Skeletal muscle cell (primary cell): ENCODE data around the gene FNDC11.

Experiments
- DNase-seq: peaks from one replicate; pipeline ENCODE4 v3.0.0-alpha.2; 2010; ENCODE audit warnings: low read depth
- H3K4me3 ChIP-seq: 2 replicates; pipeline ENCODE4 v1.5.1; 2011; ENCODE audit warnings: low read depth, mild to moderate bottlenecking, control low read depth, low read length, moderate library complexity

FNDC11 gene

GRCh38 chr20:63574156-63574828 lies 20.3 kb downstream of the FNDC11 start, which contains the start of gene HELZ2:
HELZ2 (minus strand) TSS chr20:63574239; CDS start chr20:63572385, 1,854 bp downstream.
- DNase-seq, result no peak
- peak within 1 kb of the TSS; percentile 75 for H3K4me3 ChIP-seq

- DNase-seq, result no peak
- H3K4me3 ChIP-seq, result no peak overlapping the region
Observed at GRCh38 chr20:63574829-63575743, 21.1 kb downstream of the FNDC11 start.

DNA sequence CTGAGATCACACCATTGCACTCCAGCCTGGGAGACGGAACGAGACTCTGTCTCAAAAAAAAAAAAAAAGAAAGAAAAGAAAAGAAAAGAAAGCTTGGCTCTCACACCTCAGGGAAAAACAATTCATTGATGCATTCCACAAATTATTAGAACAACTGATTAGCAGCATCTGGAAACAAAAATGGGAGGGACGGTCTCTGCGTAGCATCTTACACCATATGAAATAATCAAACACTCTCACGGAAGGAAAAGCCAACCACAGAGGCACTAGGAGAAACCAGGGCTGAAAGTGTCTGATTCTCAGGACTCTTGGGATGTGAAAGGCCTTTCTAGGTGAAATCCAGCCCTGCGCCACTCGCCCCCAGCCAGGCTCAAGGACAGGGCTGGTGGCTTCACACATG lies 22.4 kb downstream of the FNDC11 start:
- no peak for DNase-seq
- H3K4me3 ChIP-seq, result no peak overlapping the region

DNA sequence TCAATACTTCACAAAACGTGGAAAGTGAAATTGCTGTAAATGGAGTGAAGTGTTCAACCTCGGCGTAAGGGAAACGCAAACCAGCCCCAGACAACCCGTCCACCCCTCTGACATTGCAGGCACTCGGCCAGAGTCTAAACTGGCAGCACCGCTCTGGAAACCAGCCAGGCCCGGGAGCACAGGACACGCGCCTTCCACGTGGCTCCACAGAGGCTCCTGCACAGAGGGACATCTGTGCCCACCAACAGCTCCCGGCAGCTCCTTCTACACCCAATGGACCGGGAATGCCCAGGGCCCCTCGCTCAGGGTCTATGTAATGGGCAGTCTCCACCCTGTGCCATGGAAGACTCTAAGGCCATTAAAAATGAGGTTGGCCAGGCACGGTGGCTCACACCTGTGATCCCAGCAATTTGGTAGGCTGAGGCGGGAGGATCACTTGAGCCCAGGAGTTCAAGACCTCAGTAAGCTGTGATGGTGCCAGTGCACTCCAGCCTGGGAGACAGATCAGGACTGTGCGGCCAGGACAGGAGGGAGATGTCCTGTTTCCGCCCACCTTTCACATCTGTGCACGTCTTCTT lies 23.4 kb downstream of the FNDC11 start:
- no peak for DNase-seq
- no peak overlapping the region for H3K4me3 ChIP-seq

DNA sequence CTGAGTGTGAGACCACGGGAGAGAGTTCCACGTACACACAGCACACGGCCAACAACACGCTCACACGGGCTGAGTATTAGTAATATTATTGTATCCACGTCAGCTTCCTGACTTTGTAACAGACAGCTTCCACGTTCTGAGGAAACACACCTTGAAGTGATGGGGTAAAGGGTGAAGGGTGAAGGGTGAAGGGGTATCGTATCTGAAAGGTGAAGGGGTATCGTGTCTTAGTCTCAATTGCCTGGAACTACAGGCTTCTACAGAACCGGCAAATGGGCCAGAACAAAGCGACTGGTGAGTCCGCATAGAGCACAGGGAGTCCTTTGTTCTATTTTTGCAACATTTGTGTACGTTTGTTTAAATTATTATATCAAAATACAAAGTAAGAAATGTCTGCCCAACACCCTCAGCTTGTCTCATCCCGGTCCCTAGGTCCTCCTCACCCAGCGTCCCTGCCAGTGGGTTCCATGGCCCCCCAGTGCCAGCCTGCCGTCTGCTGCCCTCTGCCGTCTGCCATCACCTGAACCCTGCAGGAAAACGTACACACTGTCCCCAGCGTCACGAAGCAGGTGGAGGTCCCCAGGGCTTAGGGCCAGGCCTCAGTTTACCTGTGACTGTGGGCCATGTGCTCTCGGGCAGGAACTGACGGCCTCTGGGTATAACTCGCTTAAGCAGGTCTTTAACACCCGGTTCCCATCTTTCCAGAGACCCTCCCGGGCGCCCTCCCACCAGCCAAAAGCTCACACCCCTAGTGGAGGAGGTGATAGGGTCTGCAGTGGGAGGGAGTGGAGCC lies 24.5 kb downstream of the FNDC11 start:
- no peak for DNase-seq
- H3K4me3 ChIP-seq, result no peak overlapping the region

- no peak for DNase-seq
- no peak overlapping the region for H3K4me3 ChIP-seq
Observed at GRCh38 chr20:63579017-63579694, 25.2 kb downstream of the FNDC11 start.

DNA sequence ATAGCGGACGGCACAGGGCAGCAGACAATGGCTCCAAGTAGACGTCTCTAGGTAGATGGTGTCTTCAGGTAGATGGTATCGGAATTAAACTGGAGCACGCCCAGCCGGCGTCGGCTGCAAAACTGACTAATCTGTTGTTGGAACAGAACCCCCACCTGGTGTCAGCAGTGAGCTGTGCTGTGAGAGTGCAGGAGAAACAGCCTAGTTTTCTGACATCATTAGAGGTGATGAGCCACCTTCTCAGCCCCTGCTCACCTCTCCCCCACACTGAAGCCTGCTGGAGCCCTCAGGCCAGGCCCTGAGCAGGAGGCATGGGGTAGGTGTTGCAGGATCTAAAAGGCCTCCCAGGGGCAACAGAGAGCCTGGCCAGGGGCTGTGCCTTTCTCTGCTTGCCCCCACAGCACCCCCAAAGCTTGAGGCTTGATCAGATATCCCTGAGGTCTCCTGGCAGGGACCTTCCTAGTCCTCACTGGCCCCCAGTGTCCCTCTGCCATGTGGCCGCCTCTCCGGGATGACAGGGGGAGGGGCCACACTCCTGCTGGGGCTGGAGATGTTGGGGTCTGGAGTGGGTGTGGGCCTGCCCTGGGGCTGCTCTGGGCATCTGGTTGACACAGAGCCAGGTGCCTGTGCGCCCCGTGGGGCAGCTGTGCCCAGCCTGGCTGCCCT lies 27.0 kb downstream of the FNDC11 start:
- no peak for DNase-seq
- no peak overlapping the region for H3K4me3 ChIP-seq

- no peak for DNase-seq
- H3K4me3 ChIP-seq, result no peak overlapping the region
Observed at GRCh38 chr20:63582382-63583063, 28.6 kb downstream of the FNDC11 start.

DNA sequence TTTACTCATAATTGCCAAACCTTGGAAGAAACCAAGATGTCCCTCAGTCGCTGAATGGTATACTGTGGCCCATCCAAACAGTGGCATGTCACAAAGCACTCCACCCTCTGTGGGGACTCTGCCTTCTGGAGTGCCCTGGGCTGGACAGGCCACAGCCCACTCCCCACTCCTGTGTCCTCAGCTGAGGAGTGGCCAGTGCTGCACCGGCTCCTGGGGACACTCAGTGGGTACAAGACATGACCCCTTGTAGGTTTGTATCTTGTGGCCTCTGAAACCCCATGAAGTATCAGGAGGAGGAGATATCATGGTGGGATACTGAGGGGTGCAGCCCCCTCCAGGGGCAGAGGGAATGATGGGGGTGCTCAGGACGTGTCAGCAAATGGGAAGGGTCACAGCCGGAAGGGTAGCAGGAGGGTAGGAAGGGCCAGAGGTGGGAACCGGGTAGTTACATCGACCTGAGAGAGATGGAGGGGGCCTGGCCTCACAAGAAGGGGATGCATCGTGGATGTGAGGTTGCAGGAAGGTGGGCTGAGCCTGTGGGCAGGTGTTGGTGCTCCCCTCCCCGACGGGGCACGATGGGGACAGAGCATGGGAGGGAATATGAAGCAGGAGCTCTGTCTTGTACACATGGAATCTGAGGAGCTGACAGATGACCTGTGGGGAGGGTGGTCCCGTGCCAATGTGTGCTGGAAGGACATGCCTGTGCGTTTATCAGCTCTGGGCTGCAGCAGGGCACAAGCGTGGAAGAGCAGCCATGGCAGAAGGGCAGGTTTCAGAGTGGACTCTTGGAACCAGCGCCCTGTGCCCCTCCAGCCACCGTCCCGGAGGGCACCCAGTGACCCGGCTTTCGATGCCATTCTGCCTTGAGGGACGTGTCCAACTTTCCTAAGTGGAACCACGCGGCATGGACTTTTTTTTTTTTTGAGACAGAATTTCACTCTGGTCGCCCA lies 31.9 kb downstream of the FNDC11 start:
- DNase-seq, result no peak
- H3K4me3 ChIP-seq, result no peak overlapping the region

GRCh38 chr20:63586797-63587196 lies 32.8 kb downstream of the FNDC11 start:
- H3K4me3 ChIP-seq, result no peak overlapping the region
- no peak for DNase-seq

DNA sequence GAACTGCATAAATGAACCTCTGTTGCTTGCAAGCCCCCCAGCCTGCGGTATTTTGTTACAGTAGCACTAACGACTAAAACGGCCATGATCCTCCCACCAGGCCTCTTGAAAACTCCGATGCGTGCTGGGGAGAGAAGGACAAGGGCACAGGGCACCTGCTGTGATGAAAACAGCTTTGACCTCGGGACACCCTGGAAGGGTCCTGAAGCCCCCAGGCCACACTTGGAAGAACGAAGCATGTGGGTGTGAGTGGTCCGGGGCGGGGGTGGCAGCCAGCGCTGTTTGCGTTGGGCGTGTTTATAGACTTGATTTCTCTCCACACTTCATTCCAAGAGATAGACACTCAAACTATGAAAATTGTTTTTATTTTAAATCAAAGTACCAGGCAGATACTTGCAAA lies 33.3 kb downstream of the FNDC11 start:
- no peak overlapping the region for H3K4me3 ChIP-seq
- no peak for DNase-seq

DNA sequence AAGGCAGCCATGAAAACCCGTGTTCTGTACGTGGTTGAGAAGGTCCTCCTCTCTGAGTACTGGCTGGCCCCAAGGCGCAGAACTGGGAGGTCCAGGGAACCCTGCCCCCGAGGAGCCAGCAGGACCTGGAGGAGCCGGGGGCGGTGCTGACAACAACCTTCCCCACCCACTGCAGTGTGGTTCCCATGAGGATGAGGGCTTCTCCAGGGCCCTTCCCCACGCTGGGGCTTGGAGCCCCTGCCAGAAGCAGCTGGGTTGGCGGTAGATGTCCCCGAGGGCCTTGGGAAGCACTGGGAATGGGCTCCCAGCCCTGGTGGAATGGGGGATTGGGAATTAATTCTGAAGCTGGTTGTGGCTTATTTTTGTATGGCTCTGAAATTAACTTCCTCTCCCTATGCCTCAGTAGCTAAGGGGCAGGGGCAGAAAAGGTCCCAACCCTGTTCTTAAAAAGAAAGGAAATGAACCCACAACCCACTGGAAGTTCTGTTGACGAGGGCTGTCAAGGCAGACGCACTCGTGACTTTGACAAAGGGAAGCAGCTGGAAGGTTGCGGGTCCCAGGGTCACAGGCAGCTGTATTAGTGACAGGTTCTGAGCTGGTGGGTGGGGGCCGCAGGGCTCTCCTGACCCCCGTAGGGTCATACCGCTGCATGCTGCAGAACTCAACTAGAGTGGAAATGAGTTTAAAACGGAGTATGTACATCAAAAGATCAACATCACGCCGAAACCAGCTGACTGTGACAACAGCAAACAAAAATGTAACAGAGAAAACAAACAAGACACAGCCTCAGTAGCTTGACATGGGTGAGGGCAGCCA lies 34.0 kb downstream of the FNDC11 start:
- DNase-seq, result no peak
- H3K4me3 ChIP-seq, result no peak overlapping the region

DNA sequence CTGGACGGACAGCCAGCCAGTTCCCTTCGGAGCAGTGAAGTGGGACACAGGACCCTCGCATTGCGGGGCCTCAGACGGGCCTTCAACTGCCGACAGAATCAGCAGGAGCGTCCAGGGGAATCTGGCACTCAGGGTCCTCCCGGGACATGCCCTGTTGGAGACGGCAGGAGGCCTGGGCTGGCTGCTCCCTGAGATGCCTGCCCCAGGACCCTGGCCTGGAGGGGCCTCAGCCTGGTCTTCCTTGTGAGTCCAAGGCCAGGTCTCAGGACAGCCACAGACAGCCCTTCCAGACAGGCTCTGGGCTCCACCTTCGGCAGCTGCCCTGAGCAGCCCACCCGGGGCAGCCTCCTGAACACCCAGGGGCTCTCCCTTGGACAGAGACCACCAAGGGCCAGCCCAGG lies 34.7 kb downstream of the FNDC11 start:
- DNase-seq, result no peak
- H3K4me3 ChIP-seq, result no peak overlapping the region

DNA sequence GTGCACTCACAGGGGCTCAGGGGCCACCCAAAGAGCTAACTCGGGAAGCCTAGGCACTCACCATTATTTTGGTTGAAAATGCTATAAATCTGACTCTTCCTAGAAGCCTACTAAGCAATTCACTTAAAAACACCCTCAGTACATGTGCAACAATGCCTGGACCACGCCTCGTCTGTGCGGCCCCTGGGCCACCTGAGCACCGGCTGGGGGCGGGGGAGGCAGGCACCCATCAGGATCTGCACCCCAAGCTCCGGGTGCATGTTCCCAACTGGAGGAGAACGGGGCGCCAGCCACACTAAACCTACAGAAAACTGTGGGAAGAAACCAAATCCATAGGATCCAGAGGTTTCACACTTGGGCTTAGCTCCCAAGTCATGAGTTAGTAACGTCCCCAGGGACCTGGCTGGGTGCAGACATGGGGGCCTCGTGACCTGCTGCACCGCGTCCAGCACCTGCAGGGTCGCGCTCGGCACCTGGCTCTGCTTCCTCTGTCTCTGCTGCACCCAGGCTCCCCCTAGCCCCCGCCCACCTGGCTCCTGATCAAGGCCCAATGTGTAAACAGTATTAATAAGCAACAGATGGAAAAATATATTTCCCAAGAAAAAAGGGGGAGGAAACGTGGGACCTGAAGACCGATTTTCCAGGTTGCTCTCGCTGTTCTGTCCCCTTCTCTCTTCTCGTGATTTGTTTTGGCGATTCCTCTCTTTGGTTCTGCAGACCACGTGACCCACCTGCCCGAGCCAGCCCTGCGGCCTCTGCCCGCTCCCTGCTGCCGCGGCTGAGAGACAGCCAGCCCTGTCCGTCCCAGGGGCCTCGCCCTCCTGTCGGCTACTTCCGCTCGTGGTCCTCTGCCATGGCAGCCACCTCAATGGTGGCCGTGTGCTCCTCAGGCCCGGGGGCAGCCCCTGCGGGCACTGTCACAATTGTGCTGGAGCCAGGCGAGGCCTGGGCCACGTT lies 35.6 kb downstream of the FNDC11 start:
- H3K4me3 ChIP-seq, result no peak overlapping the region
- DNase-seq, result no peak
